IMR-90 (cell line): ENCODE data around the gene EZR. TPM values are rescaled to one million over a fixed set of nuclear protein-coding genes. Genes with fewer than 3 reads are reported as not detected.

Experiments used
- ATAC-seq: fragments of 200-7000 bp; cut with Tn5 transposase; 2 replicates; pipeline ENCODE4 v1.9.1; 2020; ENCODE audit warnings: low read depth, mild to moderate bottlenecking, moderate library complexity
- BruUV-seq: library from RNA; stranded (reverse); fragments of 400-500 nt; replicated peaks from 2 replicates; lab custom pipeline; 2021; lab: Mats Ljungman, UMichigan
- CTCF ChIA-PET: fragments of 300-600 bp; formaldehyde crosslinking; extraction: SDS; loops from one replicate; lab custom pipeline; 2021; ENCODE audit warnings: antibody characterized with exemption; lab: Yijun Ruan, JAX
- POLR2A ChIA-PET: fragments of 300-600 bp; sonication (Branson Sonifier 250); formaldehyde crosslinking; loops from one replicate; lab custom pipeline; 2022; ENCODE audit warnings: antibody characterized with exemption; ENCODE audit not compliant: unreplicated experiment; lab: Charles Lee
- DNase-seq: peaks from one replicate; pipeline ENCODE4 v3.0.0; 2013
- H2AFZ ChIP-seq: replicated peaks from 2 replicates; pipeline ENCODE3; 2013; ENCODE audit warnings: low read length, mild to moderate bottlenecking; ENCODE audit not compliant: poor library complexity
- H2AK5ac ChIP-seq: 2 replicates; pipeline ENCODE4 v1.6.1; 2013; ENCODE audit warnings: low read depth, low read length, inconsistent platforms
- H2AK9ac ChIP-seq: replicated peaks from 2 replicates; pipeline ENCODE3; 2013; ENCODE audit warnings: mild to moderate bottlenecking, low read depth, low read length, moderate library complexity; ENCODE audit not compliant: poor library complexity
- H2BK120ac ChIP-seq: 2 replicates; pipeline ENCODE4 v1.6.1; 2013; ENCODE audit warnings: low read depth, low read length, inconsistent platforms
- H2BK15ac ChIP-seq: 3 replicates; pipeline ENCODE4 v1.6.1; 2013; ENCODE audit warnings: low read depth, low read length, inconsistent platforms
- H2BK20ac ChIP-seq: 2 replicates; pipeline ENCODE4 v1.6.1; 2013; ENCODE audit warnings: low read depth, mild to moderate bottlenecking, inconsistent platforms, low read length, moderate library complexity
- H2BK5ac ChIP-seq: 2 replicates; pipeline ENCODE4 v1.6.1; 2013; ENCODE audit warnings: mild to moderate bottlenecking, low read depth, low read length, inconsistent platforms; ENCODE audit not compliant: poor library complexity, severe bottlenecking
- H3K14ac ChIP-seq: replicated peaks from 2 replicates; pipeline ENCODE4 v1.6.1; 2013; ENCODE audit warnings: low read depth, low read length, inconsistent platforms
- H3K18ac ChIP-seq: 2 replicates; pipeline ENCODE4 v1.6.1; 2013; ENCODE audit warnings: low read depth, low read length, control low read depth
- H3K23ac ChIP-seq: 2 replicates; pipeline ENCODE4 v1.6.1; 2013; ENCODE audit warnings: low read depth, low read length, inconsistent platforms
- H3K27ac ChIP-seq: 2 replicates; pipeline ENCODE4 v1.5.1; 2013; ENCODE audit warnings: mild to moderate bottlenecking, control low read depth, low read length; ENCODE audit not compliant: insufficient read depth
- H3K27me3 ChIP-seq: 2 replicates; pipeline ENCODE4 v1.6.1; 2013; ENCODE audit warnings: low read length; ENCODE audit not compliant: control insufficient read depth, insufficient read depth
- H3K36me3 ChIP-seq: 2 replicates; pipeline ENCODE4 v1.6.1; 2013; ENCODE audit warnings: low read length, mixed read lengths; ENCODE audit not compliant: control insufficient read depth, insufficient read depth
- H3K4ac ChIP-seq: 2 replicates; pipeline ENCODE4 v1.6.1; 2013; ENCODE audit warnings: low read depth, low read length, inconsistent platforms
- H3K4me1 ChIP-seq: 2 replicates; pipeline ENCODE4 v1.6.1; 2013; ENCODE audit warnings: low read length, mixed read lengths; ENCODE audit not compliant: control insufficient read depth, insufficient read depth
- H3K4me2 ChIP-seq: 2 replicates; pipeline ENCODE4 v1.6.1; 2013; ENCODE audit warnings: low read depth, mild to moderate bottlenecking, control low read depth, low read length, moderate library complexity
- H3K4me3 ChIP-seq: 2 replicates; pipeline ENCODE4 v1.5.1; 2013; ENCODE audit warnings: low read depth, mild to moderate bottlenecking, control low read depth, low read length, moderate library complexity; ENCODE audit not compliant: insufficient read depth
- H3K56ac ChIP-seq: 2 replicates; pipeline ENCODE4 v1.6.1; 2013; ENCODE audit warnings: low read length, inconsistent platforms; ENCODE audit not compliant: insufficient read depth; ENCODE audit errors: extremely low read depth
- H3K79me1 ChIP-seq, 2 experiments: 2 replicates each; pipeline ENCODE4 v1.6.1; 2013; ENCODE audit warnings: low read length in 2 of 2, inconsistent platforms in 1 of 2, low read depth in 1 of 2
- H3K9ac ChIP-seq: 2 replicates; pipeline ENCODE4 v1.6.1; 2013; ENCODE audit warnings: low read depth, low read length, control low read depth
- H3K9me1 ChIP-seq: 2 replicates; pipeline ENCODE4 v1.6.1; 2013; ENCODE audit warnings: low read length, inconsistent platforms; ENCODE audit not compliant: insufficient read depth
- H3K9me3 ChIP-seq: 2 replicates; pipeline ENCODE4 v1.6.1; 2013; ENCODE audit warnings: low read length; ENCODE audit not compliant: control insufficient read depth, insufficient read depth
- H4K20me1 ChIP-seq: 2 replicates; pipeline ENCODE4 v1.6.1; 2013; ENCODE audit warnings: low read length, inconsistent platforms; ENCODE audit not compliant: insufficient read depth
- H4K5ac ChIP-seq: 2 replicates; pipeline ENCODE4 v1.6.1; 2013; ENCODE audit warnings: mild to moderate bottlenecking, low read depth, low read length, control low read depth
- H4K8ac ChIP-seq, 2 experiments: 2 replicates each; pipeline ENCODE4 v1.6.1; 2013; ENCODE audit warnings: low read depth in 2 of 2, low read length in 2 of 2, control low read depth in 1 of 2, inconsistent platforms in 1 of 2
- H4K91ac ChIP-seq: 2 replicates; pipeline ENCODE4 v1.6.1; 2013; ENCODE audit warnings: low read depth, low read length, inconsistent platforms; ENCODE audit not compliant: insufficient read depth
- BHLHE40 ChIP-seq: fragments of 150-350 bp; IDR thresholded peaks from 2 replicates; pipeline ENCODE4 v1.6.1; 2016; ENCODE audit warnings: mild to moderate bottlenecking, low read depth, low read length
- NFE2L2 ChIP-seq: fragments of 150-350 bp; IDR thresholded peaks from 2 replicates; pipeline ENCODE4 v1.6.1; 2016; ENCODE audit warnings: low read depth, mild to moderate bottlenecking, low read length
- WGBS, 2 experiments: methylation state at CpG; one replicate each; pipeline versions ENCODE4 v1.1.5 to v1.1.7; 2013; ENCODE audit warnings: missing lambda C conversion rate in 2 of 2; ENCODE audit not compliant: insufficient read length in 1 of 2; ENCODE audit errors: extremely low coverage in 2 of 2; 5-methylcytosine and 5-hydroxymethylcytosine counted together
- dilution Hi-C: fragments of 300-500 bp; cut with HindIII; formaldehyde crosslinking; loops from one replicate; pipeline ENCODE4 v1.14.3; 2018; ENCODE audit warnings: low sequenced_read_pairs; ENCODE audit not compliant: unreplicated experiment
- in situ Hi-C: fragments of 300-500 bp; cut with MboI; formaldehyde crosslinking; loops from 3 replicates; pipeline ENCODE4 v1.14.3; 2019; ENCODE audit warnings: low sequenced_read_pairs, inconsistent platforms, mixed read lengths
- intact Hi-C: fragments of 100-400 bp; cut with micrococcal nuclease; formaldehyde crosslinking; loops from 2 replicates; pipeline ENCODE4 v1.10.0; 2022
- polyA plus RNA-seq, 3 experiments: library from polyadenylated mRNA; depleted of rRNA; stranded (reverse); fragments of >200 nt; gene quantifications; 2 replicates each; pipeline ENCODE4 v1.2.3, GENCODE V29; 2012; ENCODE audit warnings: low replicate concordance in 1 of 3
- total RNA-seq: library from RNA; depleted of rRNA; stranded (reverse); fragments of >200 nt; gene quantifications from 2 replicates; pipeline ENCODE4 v1.2.3, GENCODE V29; 2012
- TF ChIP-seq, protein P1 (sequence below): conservative IDR thresholded peaks from 2 replicates; pipeline ENCODE4 v1.5.1; 2012; ENCODE audit warnings: mild to moderate bottlenecking, low read depth, low read length, improper control_type of control experiment

Gene EZR
- total and polyA plus RNA-seq, 2 of the 4 experiments (the other 2 are of a cell fraction), result 83.8 to 145 TPM

DNA sequence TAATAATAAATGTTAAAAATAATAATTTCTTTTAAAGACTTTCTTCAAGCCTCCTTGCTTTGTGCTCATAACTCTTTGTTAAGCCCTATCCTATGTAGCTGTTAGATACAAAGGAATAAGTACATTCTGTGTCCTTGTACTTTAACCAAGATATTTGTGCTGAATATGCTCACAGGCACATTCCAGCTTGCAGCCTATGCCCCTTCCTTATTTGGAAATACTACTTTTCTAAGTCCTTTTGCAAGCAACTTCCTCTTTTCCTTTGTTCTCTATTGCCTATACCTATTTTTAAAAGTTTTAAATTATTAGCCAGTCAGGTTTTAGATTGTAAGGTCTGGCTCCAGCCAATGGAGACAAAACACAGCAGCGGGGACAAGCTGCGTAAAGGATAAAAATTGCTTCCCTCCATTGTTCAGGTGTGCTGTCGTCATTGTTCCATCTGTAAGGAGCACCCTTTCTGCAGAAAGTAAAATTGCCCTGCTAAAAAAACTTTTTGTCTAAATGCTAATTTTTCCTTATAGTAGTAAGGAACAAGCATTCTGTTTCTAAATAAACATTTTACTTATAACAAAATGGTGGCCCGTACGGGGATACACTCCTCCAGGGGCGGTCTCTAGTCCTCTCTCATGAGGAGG lies 89.1 kb downstream of the EZR start:
- no peak overlapping the region for H2AK9ac ChIP-seq
- H3K36me3 ChIP-seq, result peaks cover 2% of the 10 kb centered on the region; the same call in 1 of the 2 replicates
- no peaks in the 10 kb centered on the region for H3K79me1 ChIP-seq
- no peak overlapping the region for H3K4me3 ChIP-seq
- H3K27ac ChIP-seq, result no peak overlapping the region
- H3K14ac ChIP-seq, result no peak overlapping the region
- no peak overlapping the region for H2BK15ac ChIP-seq
- no peak overlapping the region for H2BK20ac ChIP-seq
- in situ Hi-C loops, result no loop called here
- POLR2A ChIA-PET, result no interaction called here
- H3K9me1 ChIP-seq, result no peaks in the 10 kb centered on the region
- no peak overlapping the region for H3K18ac ChIP-seq
- no peak overlapping the region for H4K91ac ChIP-seq
- no peaks in the 10 kb centered on the region for H3K4me1 ChIP-seq
- no peak overlapping the region for H3K4ac ChIP-seq
- H3K4me2 ChIP-seq, result no peak overlapping the region
- H2AK5ac ChIP-seq, result no peak overlapping the region
- no peak overlapping the region for H2BK5ac ChIP-seq
- BruUV-seq, result no TSS peak
- no peak overlapping the region for H2BK120ac ChIP-seq
- H3K23ac ChIP-seq, result no peak overlapping the region
- intact Hi-C loops, result no loop called here
- H4K5ac ChIP-seq, result no peak overlapping the region
- no peak overlapping the region for H2AFZ ChIP-seq
- dilution Hi-C loops, result no loop called here
- WGBS, 2 experiments, result no CpG with 5 or more reads among the region's 6 CpGs
- ATAC-seq, result no peak
- no peak overlapping the region for H3K9ac ChIP-seq
- no peaks in the 10 kb centered on the region for H3K27me3 ChIP-seq
- no peak for DNase-seq
- CTCF ChIA-PET, result no interaction called here
- H4K8ac ChIP-seq, result no peak overlapping the region
- H3K9me3 ChIP-seq, result peaks cover 4% of the 10 kb centered on the region; the same call in 1 of the 2 replicates
- TF ChIP-seq, protein P1, sequence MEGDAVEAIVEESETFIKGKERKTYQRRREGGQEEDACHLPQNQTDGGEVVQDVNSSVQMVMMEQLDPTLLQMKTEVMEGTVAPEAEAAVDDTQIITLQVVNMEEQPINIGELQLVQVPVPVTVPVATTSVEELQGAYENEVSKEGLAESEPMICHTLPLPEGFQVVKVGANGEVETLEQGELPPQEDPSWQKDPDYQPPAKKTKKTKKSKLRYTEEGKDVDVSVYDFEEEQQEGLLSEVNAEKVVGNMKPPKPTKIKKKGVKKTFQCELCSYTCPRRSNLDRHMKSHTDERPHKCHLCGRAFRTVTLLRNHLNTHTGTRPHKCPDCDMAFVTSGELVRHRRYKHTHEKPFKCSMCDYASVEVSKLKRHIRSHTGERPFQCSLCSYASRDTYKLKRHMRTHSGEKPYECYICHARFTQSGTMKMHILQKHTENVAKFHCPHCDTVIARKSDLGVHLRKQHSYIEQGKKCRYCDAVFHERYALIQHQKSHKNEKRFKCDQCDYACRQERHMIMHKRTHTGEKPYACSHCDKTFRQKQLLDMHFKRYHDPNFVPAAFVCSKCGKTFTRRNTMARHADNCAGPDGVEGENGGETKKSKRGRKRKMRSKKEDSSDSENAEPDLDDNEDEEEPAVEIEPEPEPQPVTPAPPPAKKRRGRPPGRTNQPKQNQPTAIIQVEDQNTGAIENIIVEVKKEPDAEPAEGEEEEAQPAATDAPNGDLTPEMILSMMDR, result no peak
- no peak for TF ChIP-seq BHLHE40
- TF ChIP-seq NFE2L2, result no peak
- no peaks in the 10 kb centered on the region for H4K20me1 ChIP-seq
- no peak overlapping the region for H3K56ac ChIP-seq
